Measurements from ENCODE around the gene CCT5.
"Not testable (repeated sequence)": the region's sequence is repeated elsewhere in the genome, so short reads cannot be mapped to it uniquely, and the experiment has no call there.

Gene CCT5

DNA sequence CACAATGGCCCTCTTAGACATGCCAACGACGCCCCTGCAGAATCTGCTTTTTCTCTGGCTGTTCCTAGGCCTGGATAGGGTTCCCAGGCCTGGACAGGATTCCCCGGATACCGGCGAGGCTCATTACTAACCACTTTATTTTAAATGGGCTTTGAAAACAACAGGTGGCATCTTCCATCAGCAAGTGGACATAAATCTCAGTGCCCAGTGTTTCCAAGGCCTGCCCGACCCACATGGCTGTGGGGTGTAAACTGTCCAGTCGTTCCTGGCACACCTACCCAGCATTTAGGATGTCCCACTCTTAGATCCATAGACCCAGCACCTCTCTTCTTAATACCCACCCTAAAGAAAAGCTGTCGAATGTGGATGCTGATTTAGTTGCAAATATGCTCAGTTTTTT lies 56.7 kb downstream of the CCT5 start:
- ATAC-seq (ENCODE audit: low read depth) (no peak), DNase-seq (ENCODE audit: low spot score) (no peak)
- H3K27ac ChIP-seq (ENCODE audit: poor library complexity, severe bottlenecking): peak overlapping the region; percentile 87
- TF ChIP-seq, protein P1, sequence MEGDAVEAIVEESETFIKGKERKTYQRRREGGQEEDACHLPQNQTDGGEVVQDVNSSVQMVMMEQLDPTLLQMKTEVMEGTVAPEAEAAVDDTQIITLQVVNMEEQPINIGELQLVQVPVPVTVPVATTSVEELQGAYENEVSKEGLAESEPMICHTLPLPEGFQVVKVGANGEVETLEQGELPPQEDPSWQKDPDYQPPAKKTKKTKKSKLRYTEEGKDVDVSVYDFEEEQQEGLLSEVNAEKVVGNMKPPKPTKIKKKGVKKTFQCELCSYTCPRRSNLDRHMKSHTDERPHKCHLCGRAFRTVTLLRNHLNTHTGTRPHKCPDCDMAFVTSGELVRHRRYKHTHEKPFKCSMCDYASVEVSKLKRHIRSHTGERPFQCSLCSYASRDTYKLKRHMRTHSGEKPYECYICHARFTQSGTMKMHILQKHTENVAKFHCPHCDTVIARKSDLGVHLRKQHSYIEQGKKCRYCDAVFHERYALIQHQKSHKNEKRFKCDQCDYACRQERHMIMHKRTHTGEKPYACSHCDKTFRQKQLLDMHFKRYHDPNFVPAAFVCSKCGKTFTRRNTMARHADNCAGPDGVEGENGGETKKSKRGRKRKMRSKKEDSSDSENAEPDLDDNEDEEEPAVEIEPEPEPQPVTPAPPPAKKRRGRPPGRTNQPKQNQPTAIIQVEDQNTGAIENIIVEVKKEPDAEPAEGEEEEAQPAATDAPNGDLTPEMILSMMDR (IDR thresholded peaks at IDR 0.05; ENCODE audit: poor library complexity, severe bottlenecking): no peak
- H3K4me3 ChIP-seq (ENCODE audit: severe bottlenecking): peak overlapping the region; percentile 46
- H3K4me1 ChIP-seq (ENCODE audit: insufficient read depth, poor library complexity, severe bottlenecking): peaks cover 39% of the 10 kb centered on the region
- H3K36me3 ChIP-seq (ENCODE audit: low read depth): no peaks in the 10 kb centered on the region
- no peaks in the 10 kb centered on the region for H3K9me3 ChIP-seq (ENCODE audit: severe bottlenecking)
- no peaks in the 10 kb centered on the region for H3K27me3 ChIP-seq (ENCODE audit: insufficient read depth, poor library complexity, severe bottlenecking)

DNA sequence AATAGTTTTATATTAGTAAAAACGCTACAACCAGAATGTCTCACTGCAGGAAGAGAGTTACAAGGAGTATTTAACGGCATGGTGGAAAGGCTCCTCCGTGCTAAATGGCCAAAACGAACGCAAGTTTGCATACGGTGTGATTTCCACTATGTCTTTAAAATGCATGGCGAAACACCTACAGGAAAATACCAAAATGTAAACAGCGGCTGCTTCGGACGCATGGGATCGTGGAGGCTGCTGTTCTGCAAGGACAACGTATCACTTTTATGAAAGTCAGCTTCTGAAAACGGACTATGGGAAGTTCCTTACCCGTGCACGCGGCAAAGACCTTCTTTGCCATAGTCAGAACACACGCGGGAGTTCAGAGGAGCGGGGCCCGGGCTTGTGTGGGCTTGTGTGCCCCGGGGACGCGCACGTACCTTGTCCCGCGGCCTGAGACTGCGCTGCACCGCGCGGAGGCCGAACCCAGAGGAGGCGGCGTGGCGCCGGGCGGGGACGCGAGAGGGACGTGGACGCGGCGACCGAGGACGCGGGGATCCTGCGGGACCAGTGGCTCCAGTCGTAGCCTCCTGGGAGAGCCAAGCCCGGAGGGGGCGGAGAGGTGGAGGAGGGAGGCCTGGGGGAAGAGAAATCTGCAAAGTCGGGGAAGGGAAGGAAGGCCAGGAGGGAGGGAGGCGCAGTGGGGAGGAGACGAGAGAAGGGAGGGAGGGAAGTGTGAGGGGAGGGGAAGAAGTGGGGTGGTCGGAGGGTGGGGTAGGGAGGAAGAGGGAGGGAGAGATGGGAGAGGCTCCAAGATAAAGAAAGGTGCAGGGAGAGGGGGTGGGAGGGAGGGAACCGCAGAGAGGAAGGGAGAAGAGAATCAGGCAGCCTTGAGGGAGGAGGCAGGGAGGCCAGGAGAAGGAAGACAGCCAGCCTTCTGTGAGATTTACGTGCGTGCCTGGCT lies 57.4 kb downstream of the CCT5 start, which contains the start of gene CMBL:
Gene CMBL, minus strand, starts transcription at position 697 of the 943 bp plus-strand sequence. CDS start 17,140 bp downstream, outside the sequence.
- Histone ChIP-seq H3K36me3 (ENCODE audit: low read depth) (no peaks in the 10 kb centered on the region), H3K4me3 (ENCODE audit: severe bottlenecking) (peak within 1 kb of the TSS; percentile 46), H3K27ac (ENCODE audit: poor library complexity, severe bottlenecking) (peak within 1 kb of the TSS; percentile 87), H3K4me1 (ENCODE audit: insufficient read depth, poor library complexity, severe bottlenecking) (peaks cover 33% of the 10 kb centered on the region), H3K9me3 (ENCODE audit: severe bottlenecking) (no peaks in the 10 kb centered on the region), H3K27me3 (ENCODE audit: insufficient read depth, poor library complexity, severe bottlenecking) (no peaks in the 10 kb centered on the region)
- TF ChIP-seq, protein P1 (IDR thresholded peaks at IDR 0.05; ENCODE audit: poor library complexity, severe bottlenecking): no peak
- DNase-seq (ENCODE audit: low spot score) (peak; percentile 86), ATAC-seq (ENCODE audit: low read depth) (peak; percentile 81)

DNA sequence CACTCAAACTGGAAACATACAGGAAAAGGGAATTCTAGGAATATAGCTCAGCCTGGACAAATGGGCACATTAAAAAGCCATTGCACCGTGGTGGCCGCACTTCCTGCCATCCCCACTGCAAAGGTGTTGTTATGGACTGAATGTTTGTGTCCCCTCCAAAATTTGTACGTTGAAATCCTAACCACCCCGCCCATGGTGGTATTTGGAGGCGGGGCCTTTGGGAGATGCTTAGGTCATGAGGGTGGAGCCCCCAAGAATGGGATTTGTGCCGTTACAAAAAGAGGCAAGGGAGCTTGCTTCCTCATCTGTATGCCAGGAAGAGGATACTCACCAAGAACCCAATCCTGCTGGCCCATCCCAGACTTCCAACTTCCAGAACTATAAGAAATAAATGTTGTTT lies 58.8 kb downstream of the CCT5 start:
- no peaks in the 10 kb centered on the region for H3K36me3 ChIP-seq (ENCODE audit: low read depth)
- no peaks in the 10 kb centered on the region for H3K9me3 ChIP-seq (ENCODE audit: severe bottlenecking)
- DNase-seq (ENCODE audit: low spot score) (no peak), ATAC-seq (ENCODE audit: low read depth) (no peak)
- H3K27ac ChIP-seq (ENCODE audit: poor library complexity, severe bottlenecking): peak overlapping the region; percentile 87
- H3K4me3 ChIP-seq (ENCODE audit: severe bottlenecking): no peak overlapping the region
- TF ChIP-seq, protein P1 (IDR thresholded peaks at IDR 0.05; ENCODE audit: poor library complexity, severe bottlenecking): no peak
- H3K4me1 ChIP-seq (ENCODE audit: insufficient read depth, poor library complexity, severe bottlenecking): peaks cover 33% of the 10 kb centered on the region
- no peaks in the 10 kb centered on the region for H3K27me3 ChIP-seq (ENCODE audit: insufficient read depth, poor library complexity, severe bottlenecking)

DNA sequence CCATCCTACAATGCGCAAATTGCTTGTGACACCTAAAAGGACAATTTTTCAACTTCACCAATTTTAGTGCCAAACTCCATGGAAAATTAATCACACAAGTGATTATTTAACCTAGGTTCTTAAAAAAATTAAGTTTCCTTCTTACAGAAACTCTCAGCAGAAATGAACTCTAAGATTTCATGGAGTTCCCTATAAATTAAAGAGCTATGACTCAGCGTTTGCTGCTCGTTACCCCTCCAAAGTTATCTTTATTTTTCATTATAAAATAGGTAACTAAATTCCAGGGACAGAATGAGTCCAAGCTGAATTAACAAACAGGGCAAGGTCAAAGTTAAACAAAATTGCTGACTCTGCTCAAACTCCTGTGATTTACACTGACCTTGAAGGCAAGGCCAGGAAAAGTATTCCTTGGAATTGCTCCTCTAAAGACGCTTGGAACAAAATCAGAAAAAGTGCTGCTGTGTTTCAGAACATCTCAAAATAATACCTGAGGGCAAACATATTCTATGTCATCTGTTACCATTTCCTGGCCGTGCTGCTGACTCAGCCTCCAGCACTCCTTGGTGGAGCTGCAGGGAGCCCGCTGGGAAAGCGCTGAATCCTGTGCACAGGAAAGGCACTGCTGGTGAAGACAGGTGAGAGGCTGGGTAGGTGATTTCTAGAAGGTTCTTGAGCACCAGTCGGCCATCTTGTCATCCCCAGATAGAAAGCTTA lies 60.1 kb downstream of the CCT5 start:
- peaks cover 33% of the 10 kb centered on the region for H3K4me1 ChIP-seq (ENCODE audit: insufficient read depth, poor library complexity, severe bottlenecking)
- ATAC-seq (ENCODE audit: low read depth) (peak; percentile 91), DNase-seq (ENCODE audit: low spot score) (peak; percentile 96)
- TF ChIP-seq, protein P1 (IDR thresholded peaks at IDR 0.05; ENCODE audit: poor library complexity, severe bottlenecking): no peak
- no peaks in the 10 kb centered on the region for H3K27me3 ChIP-seq (ENCODE audit: insufficient read depth, poor library complexity, severe bottlenecking)
- H3K36me3 ChIP-seq (ENCODE audit: low read depth): no peaks in the 10 kb centered on the region
- H3K4me3 ChIP-seq (ENCODE audit: severe bottlenecking): no peak overlapping the region
- H3K9me3 ChIP-seq (ENCODE audit: severe bottlenecking): no peaks in the 10 kb centered on the region
- peak overlapping the region; percentile 87 for H3K27ac ChIP-seq (ENCODE audit: poor library complexity, severe bottlenecking)

DNA sequence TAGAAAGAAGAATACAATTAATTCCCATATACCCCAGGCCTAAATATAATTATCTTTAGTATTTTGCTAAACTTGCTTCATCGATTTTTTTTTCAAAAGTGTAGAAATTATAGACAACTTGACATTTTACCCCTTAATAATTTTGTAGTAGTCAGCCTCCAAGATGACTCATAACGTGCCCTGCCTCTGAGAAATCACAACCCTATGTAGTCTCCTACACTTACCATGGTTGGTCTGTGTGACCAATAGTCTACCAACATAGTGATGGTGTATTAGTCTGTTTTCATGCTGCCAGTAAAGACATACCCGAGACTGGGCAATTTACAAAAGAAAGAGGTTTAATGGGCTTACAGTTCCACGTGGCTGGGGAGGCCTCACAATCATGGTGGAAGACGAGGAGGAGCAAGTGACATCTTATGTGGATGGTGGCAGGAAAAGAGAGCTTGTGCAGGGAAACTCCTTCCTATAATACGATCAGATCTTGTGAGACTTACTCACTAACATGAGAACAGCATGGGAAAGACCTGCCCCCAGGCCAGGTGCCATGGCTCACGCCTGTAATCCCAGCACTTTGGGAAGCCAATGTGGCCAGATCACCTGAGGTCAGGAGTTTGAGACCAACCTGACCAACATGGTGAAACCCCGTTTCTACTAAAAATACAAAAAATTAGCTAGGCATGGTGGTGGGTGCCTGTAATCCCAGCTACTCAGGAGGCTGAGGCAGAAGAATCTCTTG lies 60.9 kb downstream of the CCT5 start:
- Histone ChIP-seq H3K27ac (ENCODE audit: poor library complexity, severe bottlenecking) (peak overlapping the region; percentile 87), H3K4me1 (ENCODE audit: insufficient read depth, poor library complexity, severe bottlenecking) (peaks cover 30% of the 10 kb centered on the region)
- not testable (repeated sequence) for DNase-seq (ENCODE audit: low spot score); H3K36me3 ChIP-seq (ENCODE audit: low read depth); H3K27me3 ChIP-seq (ENCODE audit: insufficient read depth, poor library complexity, severe bottlenecking); H3K4me3 ChIP-seq (ENCODE audit: severe bottlenecking); ATAC-seq (ENCODE audit: low read depth); H3K9me3 ChIP-seq (ENCODE audit: severe bottlenecking)
